Central memory CD8-positive, alpha-beta T cell (primary cell): ENCODE measurements around the gene MACROD1.
A peak's percentile ranks its signal among the peaks of the same experiment; 100 is the strongest.

Source experiments
- ATAC-seq: fragments of 150-1000 bp; cut with Tn5 transposase; replicated peaks from 2 replicates; pipeline ENCODE4 v1.10.0; 2022; ENCODE audit warnings: mild to moderate bottlenecking, moderate FRiP score, moderate number of reproducible peaks; ENCODE audit not compliant: poor library complexity, severe bottlenecking; ENCODE audit errors: extremely low read depth
- DNase-seq, 2 donors: peaks; one replicate each; pipeline ENCODE4 v3.0.0; 2021; ENCODE audit warnings: low spot score in 2 of 2
- H3K27ac Mint-ChIP-seq: one replicate; pipeline ENCODE4 v1.8.0; 2022; ENCODE audit warnings: low read depth, mild to moderate bottlenecking, moderate library complexity, mixed read lengths
- H3K27me3 Mint-ChIP-seq: one replicate; pipeline ENCODE4 v1.8.0; 2022; ENCODE audit warnings: mixed read lengths
- H3K36me3 Mint-ChIP-seq: one replicate; pipeline ENCODE4 v1.8.0; 2022; ENCODE audit warnings: mild to moderate bottlenecking, moderate library complexity, mixed read lengths; ENCODE audit not compliant: insufficient read depth
- H3K4me1 Mint-ChIP-seq: one replicate; pipeline ENCODE4 v1.8.0; 2022; ENCODE audit warnings: mixed read lengths
- H3K4me3 Mint-ChIP-seq: one replicate; pipeline ENCODE4 v1.8.0; 2022; ENCODE audit warnings: mild to moderate bottlenecking, moderate library complexity, mixed read lengths
- H3K9me3 Mint-ChIP-seq: one replicate; pipeline ENCODE4 v1.8.0; 2022; ENCODE audit warnings: mixed read lengths

MACROD1 gene

DNA sequence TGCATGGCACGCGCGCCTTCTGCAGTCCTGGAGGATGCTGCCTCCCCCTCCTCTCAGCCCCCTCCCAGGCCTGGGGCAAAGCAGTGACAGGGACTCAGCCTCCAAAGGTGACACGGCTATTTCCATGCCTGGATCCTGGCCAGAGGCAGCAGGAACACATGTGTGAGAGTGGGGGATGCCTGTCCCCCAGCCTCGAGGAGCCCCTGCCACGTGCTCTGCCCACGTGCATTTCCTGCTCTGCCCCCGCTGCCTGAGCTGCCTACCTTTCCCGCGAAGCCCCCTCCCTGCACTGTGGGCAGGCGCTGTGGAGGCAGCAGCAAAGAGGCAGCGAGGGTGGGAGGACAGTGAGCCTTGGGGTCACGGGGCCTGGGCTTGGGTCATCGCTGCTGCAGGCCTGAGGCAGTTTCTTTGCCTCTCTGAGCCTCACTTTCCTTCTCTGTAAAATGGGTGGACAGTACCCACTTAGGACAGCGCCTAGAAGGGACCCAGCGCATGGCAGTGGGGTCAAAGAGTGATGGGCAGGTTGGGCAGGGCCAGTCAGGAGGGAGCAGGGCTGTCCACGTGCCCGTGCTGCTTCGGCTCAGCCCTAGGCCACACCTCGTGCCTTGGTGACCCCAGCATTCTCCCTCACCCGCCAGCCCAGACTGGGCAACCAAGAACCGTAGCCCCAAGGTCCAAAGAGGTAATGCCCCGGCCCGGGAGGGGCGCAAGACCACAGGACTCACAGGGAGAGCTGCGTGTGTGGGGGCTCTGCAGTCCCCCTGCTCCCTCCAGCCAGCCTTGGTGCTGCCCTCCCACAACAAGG, 81.6 kb downstream of the MACROD1 start:
- Mint-ChIP-seq H3K27ac (no peak overlapping the region), H3K27me3 (no peaks in the 10 kb centered on the region), H3K36me3 (no peaks in the 10 kb centered on the region), H3K9me3 (no peaks in the 10 kb centered on the region), H3K4me1 (peaks cover 5% of the 10 kb centered on the region), H3K4me3 (no peak overlapping the region)
- ATAC-seq (no peak), DNase-seq (no peak)

DNA sequence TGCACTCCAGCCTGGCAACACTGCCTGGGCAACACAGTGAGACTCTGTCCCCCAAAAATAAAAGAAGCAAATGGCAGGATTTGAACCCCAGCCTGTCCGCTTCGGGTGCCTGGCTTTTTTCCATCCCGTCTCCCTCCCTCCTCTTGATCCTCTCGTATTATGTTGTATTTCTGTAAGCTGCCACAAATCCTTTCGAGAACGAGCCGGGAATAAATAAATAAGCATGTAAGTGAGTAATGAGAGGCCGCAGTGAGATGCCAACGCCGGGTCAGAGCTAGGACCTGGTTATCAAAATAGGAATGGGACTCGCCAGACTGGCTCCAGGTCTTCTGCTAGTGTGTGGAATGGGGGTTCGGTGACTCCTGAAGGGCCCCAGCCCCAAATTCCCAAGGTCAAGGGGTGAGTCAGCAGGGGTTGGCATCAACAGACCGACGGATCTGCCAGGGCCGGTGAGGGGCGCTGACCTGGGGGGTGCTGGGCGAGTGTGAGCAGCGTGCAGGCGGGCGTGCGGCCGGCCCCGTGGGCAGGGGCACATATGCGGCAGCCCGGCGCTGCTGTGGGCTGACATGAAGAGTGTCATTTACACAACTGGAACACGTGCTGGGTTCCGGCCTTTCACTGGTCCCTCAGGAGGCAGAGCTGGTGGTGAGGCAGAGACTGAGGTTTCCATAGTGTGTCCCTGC, 82.4 kb downstream of the MACROD1 start:
- Mint-ChIP-seq H3K9me3 (no peaks in the 10 kb centered on the region), H3K4me1 (peaks cover 2% of the 10 kb centered on the region), H3K27me3 (no peaks in the 10 kb centered on the region), H3K36me3 (no peaks in the 10 kb centered on the region), H3K27ac (no peak overlapping the region), H3K4me3 (no peak overlapping the region)
- DNase-seq (no peak), ATAC-seq (no peak)

DNA sequence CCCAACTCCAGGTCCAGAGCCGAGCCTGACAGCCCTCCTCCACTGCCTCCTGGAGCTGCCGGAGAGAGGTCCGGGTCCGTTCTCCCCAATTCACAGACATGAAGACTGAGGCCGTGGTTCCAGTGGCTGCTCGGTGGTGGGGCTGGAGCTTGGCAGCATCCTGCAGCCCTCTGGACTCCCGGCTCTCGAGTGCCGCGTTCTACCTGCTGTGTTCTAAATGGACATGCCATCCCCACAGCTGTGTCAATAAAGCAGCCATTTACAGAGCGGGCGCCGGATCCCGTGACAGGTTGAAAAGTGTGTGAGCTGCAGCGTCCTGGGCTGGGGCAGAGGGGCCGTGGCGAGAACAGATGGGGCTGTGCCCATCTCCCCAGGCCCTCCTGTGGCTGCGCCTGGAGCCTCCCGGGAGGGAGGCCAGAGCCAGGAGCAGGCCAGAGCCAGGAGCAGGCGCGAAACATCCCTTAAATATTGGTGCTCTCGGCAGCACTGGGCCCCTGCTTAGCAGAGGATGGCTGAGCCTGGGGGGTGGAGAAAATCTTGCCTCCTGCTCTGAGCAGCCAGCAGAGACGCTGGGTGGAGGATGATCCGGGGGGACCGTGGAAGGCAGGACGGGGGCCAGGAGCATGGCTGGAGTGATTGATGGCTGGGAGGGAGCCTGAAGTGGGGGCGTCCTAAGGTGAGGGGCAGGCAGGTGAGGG, 84.0 kb downstream of the MACROD1 start:
- Mint-ChIP-seq H3K27ac (peak overlapping the region; percentile 65), H3K27me3 (no peaks in the 10 kb centered on the region), H3K36me3 (no peaks in the 10 kb centered on the region), H3K4me3 (no peak overlapping the region), H3K4me1 (no peaks in the 10 kb centered on the region), H3K9me3 (no peaks in the 10 kb centered on the region)
- DNase-seq: no peak
- ATAC-seq: no peak

DNA sequence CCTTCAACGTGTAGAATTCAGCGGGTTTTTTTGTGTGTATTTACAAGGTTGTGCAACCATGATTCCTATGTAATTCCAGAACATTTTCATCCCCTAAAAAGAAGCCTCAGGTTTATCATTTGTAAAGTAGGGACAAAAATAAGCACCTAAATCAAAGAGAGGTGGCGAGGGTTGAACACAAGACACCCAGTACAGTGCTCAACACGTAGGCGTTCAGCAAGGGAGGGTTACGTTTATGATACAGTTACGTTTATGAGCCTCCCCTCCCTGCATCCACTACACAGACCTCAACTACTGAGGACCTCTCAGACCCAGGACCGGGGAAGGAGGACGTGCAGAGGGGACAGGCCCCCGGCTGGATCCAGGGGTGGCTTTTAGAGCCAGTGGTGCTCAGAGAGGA, 85.5 kb downstream of the MACROD1 start:
- H3K27ac Mint-ChIP-seq: no peak overlapping the region
- no peaks in the 10 kb centered on the region for H3K9me3 Mint-ChIP-seq
- ATAC-seq (no peak), DNase-seq (no peak)
- H3K4me1 Mint-ChIP-seq: no peaks in the 10 kb centered on the region
- H3K4me3 Mint-ChIP-seq: no peak overlapping the region
- no peaks in the 10 kb centered on the region for H3K27me3 Mint-ChIP-seq
- H3K36me3 Mint-ChIP-seq: no peaks in the 10 kb centered on the region

DNA sequence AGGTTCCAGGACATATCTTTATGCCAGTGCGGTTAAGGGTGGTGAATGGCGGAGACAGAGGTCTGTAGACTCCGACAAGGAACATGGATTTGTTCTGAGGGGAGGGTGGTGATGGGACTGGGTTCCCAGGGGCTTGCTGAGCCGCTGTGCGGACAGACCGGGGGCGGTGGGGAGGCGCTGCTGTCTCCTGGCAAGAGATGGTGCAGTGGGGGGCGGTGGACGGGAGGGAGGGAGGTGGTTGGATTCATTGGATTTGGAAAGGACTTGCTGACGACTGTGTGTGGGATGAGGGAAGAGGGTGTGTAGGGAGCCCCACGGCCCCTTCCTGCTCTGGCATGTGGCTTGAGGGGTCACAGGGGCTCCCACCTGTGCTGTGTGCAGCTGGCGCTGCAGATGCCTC, 87.0 kb downstream of the MACROD1 start:
- no peak for DNase-seq
- H3K27ac Mint-ChIP-seq: no peak overlapping the region
- H3K36me3 Mint-ChIP-seq: no peaks in the 10 kb centered on the region
- ATAC-seq: no peak
- peaks cover 6% of the 10 kb centered on the region for H3K4me1 Mint-ChIP-seq
- no peaks in the 10 kb centered on the region for H3K27me3 Mint-ChIP-seq
- no peaks in the 10 kb centered on the region for H3K9me3 Mint-ChIP-seq
- no peak overlapping the region for H3K4me3 Mint-ChIP-seq

DNA sequence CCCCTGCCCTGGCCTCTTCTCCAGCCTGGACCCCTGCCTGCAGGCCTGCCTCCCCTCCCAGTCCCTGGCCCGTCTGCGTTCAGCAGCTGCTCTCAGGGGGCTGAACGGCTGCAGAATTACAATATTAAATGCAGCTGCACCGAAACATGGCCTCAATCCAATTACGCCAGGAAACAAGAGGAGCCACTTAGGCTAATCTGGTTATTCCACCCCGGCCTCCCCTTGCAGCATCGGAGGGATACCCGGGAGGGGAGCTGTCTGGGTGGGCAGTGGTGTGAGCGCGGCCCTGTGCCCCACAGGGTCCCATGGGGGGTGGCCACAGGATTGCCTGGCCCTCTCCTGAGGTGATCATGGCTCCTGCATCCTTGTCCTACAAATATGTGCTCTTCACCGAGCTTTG, 87.6 kb downstream of the MACROD1 start:
- H3K27me3 Mint-ChIP-seq: no peaks in the 10 kb centered on the region
- H3K9me3 Mint-ChIP-seq: no peaks in the 10 kb centered on the region
- ATAC-seq: no peak
- H3K36me3 Mint-ChIP-seq: no peaks in the 10 kb centered on the region
- H3K4me3 Mint-ChIP-seq: no peak overlapping the region
- H3K27ac Mint-ChIP-seq: no peak overlapping the region
- no peak for DNase-seq
- peaks cover 6% of the 10 kb centered on the region for H3K4me1 Mint-ChIP-seq

DNA sequence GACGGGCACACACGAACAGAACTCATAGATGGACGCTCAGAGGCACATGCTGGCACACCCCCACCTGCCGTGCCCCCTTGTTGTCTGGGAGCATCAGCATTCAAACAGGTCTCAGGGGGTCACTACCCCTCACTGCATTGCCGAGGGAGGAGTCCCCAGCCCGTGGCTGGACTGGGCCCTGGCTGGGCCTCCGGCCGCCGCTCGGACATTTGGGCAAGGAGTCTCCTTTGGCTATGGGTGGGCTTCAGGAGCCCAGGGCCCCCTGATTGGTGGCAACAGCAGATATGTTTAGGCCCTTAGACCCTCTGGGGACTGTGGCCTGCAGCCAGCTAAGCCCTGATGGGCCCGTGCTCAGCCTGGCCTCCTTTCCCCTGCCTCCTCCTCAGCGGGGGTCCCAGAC, 88.3 kb downstream of the MACROD1 start:
- no peak overlapping the region for H3K4me3 Mint-ChIP-seq
- ATAC-seq: no peak
- H3K27ac Mint-ChIP-seq: no peak overlapping the region
- peaks cover 6% of the 10 kb centered on the region for H3K4me1 Mint-ChIP-seq
- H3K9me3 Mint-ChIP-seq: no peaks in the 10 kb centered on the region
- DNase-seq: no peak
- H3K36me3 Mint-ChIP-seq: no peaks in the 10 kb centered on the region
- H3K27me3 Mint-ChIP-seq: no peaks in the 10 kb centered on the region

DNA sequence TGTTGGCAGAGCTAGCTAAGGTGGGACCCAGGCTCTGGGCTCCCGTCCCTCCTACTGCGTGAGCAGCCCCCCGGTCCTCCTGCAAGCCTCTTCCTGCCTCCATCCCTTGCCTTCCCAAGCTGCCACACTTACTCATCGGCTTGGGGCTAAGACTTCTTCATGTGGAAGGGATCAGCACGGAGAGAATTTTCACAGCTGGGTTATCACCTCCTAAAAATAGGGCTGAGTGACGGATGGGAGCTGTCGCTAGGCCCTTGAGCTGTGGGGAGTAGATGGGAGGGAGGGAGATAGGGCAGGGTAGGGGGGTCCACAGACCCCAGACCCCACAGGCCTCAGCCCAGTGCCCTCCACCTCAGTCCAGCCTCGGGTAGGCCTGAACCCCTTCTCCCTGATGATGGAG, 89.2 kb downstream of the MACROD1 start:
- Mint-ChIP-seq H3K4me1 (peaks cover 6% of the 10 kb centered on the region), H3K27me3 (no peaks in the 10 kb centered on the region), H3K27ac (no peak overlapping the region), H3K36me3 (no peaks in the 10 kb centered on the region), H3K4me3 (no peak overlapping the region), H3K9me3 (no peaks in the 10 kb centered on the region)
- no peak for ATAC-seq
- DNase-seq: no peak

DNA sequence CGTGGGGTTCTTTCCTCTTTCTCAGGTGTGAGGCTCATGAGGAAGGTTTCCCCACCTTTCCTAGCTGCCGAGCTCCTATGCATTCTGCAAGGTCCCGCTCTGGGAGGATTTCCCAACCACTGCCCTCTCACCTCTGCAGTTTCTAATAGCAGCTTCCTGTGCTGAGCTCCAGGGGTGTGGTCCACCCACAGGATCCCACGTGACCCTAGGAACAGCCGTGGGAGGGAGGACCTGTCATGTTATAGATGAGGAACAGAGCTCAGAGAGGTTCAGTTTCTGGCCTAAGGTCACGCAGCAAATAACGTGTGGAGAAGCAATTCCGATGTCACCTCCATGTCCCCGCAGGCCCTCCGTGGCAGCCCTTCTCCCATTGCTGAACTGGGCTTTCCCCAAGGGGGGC, 91.7 kb downstream of the MACROD1 start:
- DNase-seq (no peak), ATAC-seq (no peak)

DNA sequence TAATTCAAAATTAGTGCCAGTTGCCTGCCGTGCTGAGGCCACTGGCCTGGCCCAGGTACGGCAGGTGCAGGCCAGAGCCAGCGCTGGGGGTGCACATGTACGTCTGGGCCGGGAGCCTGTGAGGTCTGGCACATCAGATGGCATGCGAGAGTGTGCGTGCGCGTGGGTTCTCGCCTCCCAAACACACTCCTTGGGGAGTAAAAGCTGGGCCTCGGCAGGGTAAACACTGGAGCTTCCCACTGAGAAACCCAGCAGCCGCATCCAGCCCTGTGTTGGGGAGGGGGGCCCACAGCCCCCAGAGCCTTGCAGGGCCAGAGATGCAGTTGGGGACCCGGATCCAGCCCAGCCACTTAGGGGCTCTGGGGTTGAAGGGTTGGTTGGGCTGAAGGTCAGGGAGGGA, 92.4 kb downstream of the MACROD1 start:
- ATAC-seq: no peak
- no peaks in the 10 kb centered on the region for H3K9me3 Mint-ChIP-seq
- H3K4me1 Mint-ChIP-seq: peaks cover 6% of the 10 kb centered on the region
- no peak overlapping the region for H3K27ac Mint-ChIP-seq
- H3K4me3 Mint-ChIP-seq: no peak overlapping the region
- DNase-seq: no peak
- H3K27me3 Mint-ChIP-seq: no peaks in the 10 kb centered on the region
- no peaks in the 10 kb centered on the region for H3K36me3 Mint-ChIP-seq

More for the DNA sequence above, 91.7 kb downstream of the MACROD1 start:
- Mint-ChIP-seq H3K4me3 (no peak overlapping the region), H3K27ac (no peak overlapping the region), H3K27me3 (no peaks in the 10 kb centered on the region), H3K4me1 (peaks cover 6% of the 10 kb centered on the region), H3K36me3 (no peaks in the 10 kb centered on the region), H3K9me3 (no peaks in the 10 kb centered on the region)

DNA sequence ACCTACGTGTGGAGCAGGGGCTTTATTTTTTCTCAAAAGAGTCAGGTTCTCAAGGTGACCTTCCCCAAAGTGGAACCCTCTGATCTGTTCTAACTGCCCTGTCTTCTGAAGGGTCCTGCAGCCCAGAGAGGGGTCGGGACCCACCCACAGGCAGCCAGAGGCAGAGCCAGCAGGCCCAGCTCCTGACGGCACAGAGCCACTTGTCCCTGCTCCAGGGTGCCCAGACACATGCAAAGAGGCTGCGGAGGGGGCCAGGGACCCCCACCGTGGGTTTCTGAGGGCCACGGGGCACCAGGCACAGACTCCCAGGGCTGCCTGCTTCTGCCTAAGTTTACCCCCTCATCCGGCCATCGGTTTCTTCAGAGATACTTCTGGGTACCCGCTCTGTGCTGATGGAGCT, 93.0 kb downstream of the MACROD1 start:
- H3K27ac Mint-ChIP-seq: no peak overlapping the region
- ATAC-seq (no peak), DNase-seq (no peak)
- H3K4me3 Mint-ChIP-seq: no peak overlapping the region
- H3K27me3 Mint-ChIP-seq: no peaks in the 10 kb centered on the region
- H3K4me1 Mint-ChIP-seq: peaks cover 6% of the 10 kb centered on the region
- H3K9me3 Mint-ChIP-seq: no peaks in the 10 kb centered on the region
- H3K36me3 Mint-ChIP-seq: no peaks in the 10 kb centered on the region

DNA sequence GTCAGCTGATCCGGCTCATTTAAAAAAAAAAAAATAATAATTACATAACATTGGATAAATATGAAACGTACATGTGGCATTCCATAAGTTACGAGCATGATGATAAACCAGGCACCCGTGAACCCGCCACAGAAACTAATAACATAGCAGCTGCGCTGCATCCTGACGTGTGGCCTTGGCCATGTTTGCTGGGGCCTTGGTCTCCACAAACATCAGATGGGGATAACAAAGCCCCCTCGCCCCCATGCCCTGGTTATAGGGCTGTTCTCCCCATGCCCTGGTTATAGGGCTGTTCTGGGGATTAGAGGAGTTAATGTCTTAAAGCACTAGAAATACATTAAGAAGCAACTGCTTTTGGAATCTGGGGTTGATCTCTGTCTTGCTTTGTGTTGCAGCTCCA, 93.5 kb downstream of the MACROD1 start:
- DNase-seq (no peak), ATAC-seq (no peak)
- no peak overlapping the region for H3K27ac Mint-ChIP-seq
- no peaks in the 10 kb centered on the region for H3K9me3 Mint-ChIP-seq
- H3K27me3 Mint-ChIP-seq: no peaks in the 10 kb centered on the region
- H3K36me3 Mint-ChIP-seq: no peaks in the 10 kb centered on the region
- H3K4me1 Mint-ChIP-seq: peaks cover 6% of the 10 kb centered on the region
- H3K4me3 Mint-ChIP-seq: no peak overlapping the region

DNA sequence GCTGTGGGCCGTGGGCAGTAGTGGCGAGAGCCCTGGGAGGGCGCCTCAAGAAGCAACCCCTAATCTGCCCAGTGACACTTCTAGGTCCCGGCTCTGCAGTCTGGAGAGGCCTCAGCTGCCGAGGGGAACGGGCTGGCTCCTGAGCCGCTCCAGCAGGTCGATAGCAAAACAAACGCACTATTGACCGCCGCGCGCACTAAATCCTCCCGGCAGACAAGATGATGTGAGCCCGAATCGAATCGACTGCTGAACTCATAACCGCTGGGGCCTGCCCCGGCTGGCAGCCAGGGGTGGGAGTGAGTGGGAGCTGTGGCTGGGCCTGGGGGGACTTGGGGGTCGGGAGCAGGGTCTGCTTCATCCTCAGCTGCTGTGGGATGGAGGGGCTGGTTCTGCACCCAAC, 94.1 kb downstream of the MACROD1 start:
- Mint-ChIP-seq H3K4me3 (no peak overlapping the region), H3K9me3 (no peaks in the 10 kb centered on the region), H3K36me3 (no peaks in the 10 kb centered on the region), H3K27ac (no peak overlapping the region), H3K27me3 (no peaks in the 10 kb centered on the region), H3K4me1 (peaks cover 6% of the 10 kb centered on the region)
- ATAC-seq (no peak), DNase-seq (no peak)
